NCI-H2029 (cell line): ENCODE results near the gene SMIM41.

ENCODE experiments used
- DNase-seq: peaks from one replicate; lab custom pipeline; 2025; lab: John Stamatoyannopoulos, UW

SMIM41 gene

GRCh38 chr12:52063082-52063924, 16.2 kb upstream of the SMIM41 start:
- DNase-seq: no peak

- no peak for DNase-seq
These were observed 15.4 kb upstream of the SMIM41 start for GRCh38 chr12:52063981-52064649.

- no peak for DNase-seq
These were observed 13.0 kb upstream of the SMIM41 start for GRCh38 chr12:52066346-52067080.

GRCh38 chr12:52067081-52067374, 12.5 kb upstream of the SMIM41 start:
- DNase-seq: no peak

GRCh38 chr12:52069327-52070184, 9.9 kb upstream of the SMIM41 start, which contains the start of gene ATG101:
Gene ATG101 (plus strand): TSS chr12:52069978. CDS start chr12:52073651, 3,673 bp downstream.
- peak; percentile 89 for DNase-seq

- no peak for DNase-seq
These were observed 9.1 kb upstream of the SMIM41 start for GRCh38 chr12:52070185-52070925.

- peak; percentile 83 for DNase-seq
These were observed 5.7 kb upstream of the SMIM41 start for GRCh38 chr12:52073531-52074381.

- peak; percentile 89 for DNase-seq
These were observed 4.4 kb upstream of the SMIM41 start for GRCh38 chr12:52074971-52075724.

- DNase-seq: no peak
These were observed 2.7 kb upstream of the SMIM41 start for GRCh38 chr12:52076811-52077210.

- no peak for DNase-seq
These were observed 1.2 kb upstream of the SMIM41 start for GRCh38 chr12:52078276-52078675.

- DNase-seq: no peak
These were observed 1.1 kb downstream of the SMIM41 start for GRCh38 chr12:52080403-52081251.

GRCh38 chr12:52081263-52081733, 1.8 kb downstream of the SMIM41 start:
- DNase-seq: peak; percentile 68

GRCh38 chr12:52082026-52082668, 2.6 kb downstream of the SMIM41 start:
- no peak for DNase-seq

GRCh38 chr12:52082669-52082987, 3.1 kb downstream of the SMIM41 start:
- no peak for DNase-seq

- DNase-seq: peak; percentile 35
These were observed 3.6 kb downstream of the SMIM41 start for GRCh38 chr12:52082988-52083637.

- DNase-seq: no peak
These were observed 4.1 kb downstream of the SMIM41 start for GRCh38 chr12:52083638-52083996.

GRCh38 chr12:52084491-52085231, 5.2 kb downstream of the SMIM41 start:
- DNase-seq: no peak
